Measurements from ENCODE around the gene GAL3ST3. TPM values are rescaled to one million over a fixed set of nuclear protein-coding genes. Genes with fewer than 3 reads are reported as not detected.

The GAL3ST3 gene
- total RNA-seq, 4 donors from 2014 or later, result 49.2 to 154 (median 118) TPM

- H3K36me3 ChIP-seq, result peaks cover 89 to 90% of the 10 kb centered on the region in 2 donors
- 87 to 88% methylated on average over 6 of the region's 6 CpGs for WGBS, 2 donors
Observed at GRCh38 chr11:66061268-66061667, 12.3 kb upstream of the GAL3ST3 start.

GRCh38 chr11:66059966-66060680, 11.2 kb upstream of the GAL3ST3 start:
- intact Hi-C loops (cut with DNase I), result no loop called here
- DNase-seq, result no peak

More at GRCh38 chr11:66061268-66061667, 12.3 kb upstream of the GAL3ST3 start:
- H3K27ac ChIP-seq, result no peak overlapping the region
- no peaks in the 10 kb centered on the region for H3K27me3 ChIP-seq
- no peak overlapping the region for H3K4me3 ChIP-seq (replicated peaks in 1 of 3)
- DNase-seq, result no peak
- H3K9me3 ChIP-seq, result no peaks in the 10 kb centered on the region
- no peaks in the 10 kb centered on the region for H3K4me1 ChIP-seq
- TF ChIP-seq CTCF (IDR thresholded peaks at IDR 0.05) (no peak), POLR2A (IDR thresholded peaks at IDR 0.05) (no peak)
- intact Hi-C loops (cut with DNase I), result no loop called here

GRCh38 chr11:66056501-66056900, 7.5 kb upstream of the GAL3ST3 start:
- no peaks in the 10 kb centered on the region for H3K27me3 ChIP-seq
- DNase-seq, result no peak
- no peak overlapping the region for H3K4me3 ChIP-seq (replicated peaks in 1 of 3)
- H3K4me1 ChIP-seq, result peaks cover 11 to 12% of the 10 kb centered on the region in 2 donors
- TF ChIP-seq CTCF (IDR thresholded peaks at IDR 0.05), result no peak
- TF ChIP-seq POLR2A (IDR thresholded peaks at IDR 0.05), result no peak
- intact Hi-C loops (cut with DNase I), result no loop called here
- no peak overlapping the region for H3K27ac ChIP-seq
- WGBS, 2 donors, result 69 to 81% methylated on average over 7 of the region's 7 CpGs
- no peaks in the 10 kb centered on the region for H3K9me3 ChIP-seq
- H3K36me3 ChIP-seq, result peaks cover 65 to 68% of the 10 kb centered on the region in 2 donors

More at GRCh38 chr11:66059966-66060680, 11.2 kb upstream of the GAL3ST3 start:
- Histone ChIP-seq H3K4me3 (replicated peaks in 1 of 3) (no peak overlapping the region), H3K27ac (no peak overlapping the region), H3K27me3 (no peaks in the 10 kb centered on the region), H3K9me3 (no peaks in the 10 kb centered on the region), H3K36me3 (peaks cover 87 to 92% of the 10 kb centered on the region in 2 donors), H3K4me1 (no peaks in the 10 kb centered on the region)
- TF ChIP-seq CTCF (IDR thresholded peaks at IDR 0.05) (no peak), POLR2A (IDR thresholded peaks at IDR 0.05) (no peak)
- WGBS, 2 donors, result 81 to 82% methylated on average over 8 of the region's 8 CpGs

GRCh38 chr11:66055021-66055420, 6.1 kb upstream of the GAL3ST3 start:
- peaks cover 51 to 53% of the 10 kb centered on the region in 2 donors for H3K36me3 ChIP-seq
- DNase-seq, result no peak
- no peaks in the 10 kb centered on the region for H3K9me3 ChIP-seq
- H3K27ac ChIP-seq, result no peak overlapping the region
- intact Hi-C loops (cut with DNase I), result no loop called here
- peaks cover 26% of the 10 kb centered on the region in 2 donors for H3K4me1 ChIP-seq
- WGBS, 2 donors, result 92% methylated on average over 7 of the region's 7 CpGs
- H3K4me3 ChIP-seq (replicated peaks in 1 of 3), result no peak overlapping the region
- TF ChIP-seq POLR2A (IDR thresholded peaks at IDR 0.05), result no peak
- no peak for TF ChIP-seq CTCF (IDR thresholded peaks at IDR 0.05)
- no peaks in the 10 kb centered on the region for H3K27me3 ChIP-seq

- intact Hi-C loops (cut with DNase I), result no loop called here
- no peaks in the 10 kb centered on the region for H3K27me3 ChIP-seq
- WGBS, 2 donors, result 1 to 2% methylated on average over 9 to 16 of the region's 17 CpGs
- H3K4me1 ChIP-seq, result peaks cover 42 to 49% of the 10 kb centered on the region in 2 donors
- TF ChIP-seq POLR2A (IDR thresholded peaks at IDR 0.05), result no peak
- no peak for TF ChIP-seq CTCF (IDR thresholded peaks at IDR 0.05)
- peak overlapping the region in 2 of 3 donors; percentile 48 to 86 for H3K27ac ChIP-seq
- peak overlapping the region; percentile 27 to 70 (median 57) for H3K4me3 ChIP-seq (replicated peaks in 1 of 3)
- peaks cover 27 to 29% of the 10 kb centered on the region in 2 donors for H3K36me3 ChIP-seq
- H3K9me3 ChIP-seq, result no peaks in the 10 kb centered on the region
- DNase-seq, result no peak
Observed at GRCh38 chr11:66052664-66052982, 3.7 kb upstream of the GAL3ST3 start.

Measured in thyroid gland (tissue), 4 donors.